Neural cell (in vitro differentiated cells): ENCODE results near the gene ING4. TPM values are rescaled to one million over a fixed set of nuclear protein-coding genes. Genes with fewer than 3 reads are reported as not detected.

ENCODE experiments used
- H2AFZ ChIP-seq: fragments of 200-600, 300-800 bp; sonication (generic), shearing (Covaris generic); 2 replicates; pipeline ENCODE4 v1.6.0; 2014; ENCODE audit warnings: low read depth, mild to moderate bottlenecking, antibody characterized with exemption, low read length, moderate library complexity
- H3F3A ChIP-seq: fragments of 200-600 bp; shearing (Covaris generic); 2 replicates; pipeline ENCODE4 v1.6.1; 2016; ENCODE audit warnings: mild to moderate bottlenecking, moderate library complexity, mixed read lengths, antibody characterized with exemption, low read length; ENCODE audit not compliant: insufficient read depth, poor library complexity, severe bottlenecking
- H3K27ac ChIP-seq: fragments of 200-600, 300-800 bp; sonication (generic), shearing (Covaris generic); 2 replicates; pipeline ENCODE4 v1.5.1; 2014; ENCODE audit warnings: mild to moderate bottlenecking, low read length, moderate library complexity
- H3K27me3 ChIP-seq: fragments of 300-800, 200-600 bp; sonication (generic), shearing (Covaris generic); 2 replicates; pipeline ENCODE4 v1.6.0; 2014; ENCODE audit warnings: mild to moderate bottlenecking, low read depth, low read length, moderate library complexity; ENCODE audit not compliant: insufficient read depth
- H3K36me3 ChIP-seq: fragments of 300-800, 200-600 bp; sonication (generic), shearing (Covaris generic); 2 replicates; pipeline ENCODE4 v1.5.1; 2014; ENCODE audit warnings: mild to moderate bottlenecking, antibody characterized with exemption, low read length, moderate library complexity; ENCODE audit not compliant: insufficient read depth
- H3K4me2 ChIP-seq: fragments of 300-800, 200-600 bp; sonication (generic), shearing (Covaris generic); 2 replicates; pipeline ENCODE4 v1.6.0; 2014; ENCODE audit warnings: mild to moderate bottlenecking, low read length
- H3K4me3 ChIP-seq: fragments of 300-800, 200-600 bp; sonication (generic), shearing (Covaris generic); 2 replicates; pipeline ENCODE4 v1.5.1; 2014; ENCODE audit warnings: mild to moderate bottlenecking, low read length, moderate library complexity
- H3K79me2 ChIP-seq: fragments of 200-600 bp; shearing (Covaris generic); replicated peaks from 2 replicates; pipeline ENCODE4 v1.6.0; 2014; ENCODE audit warnings: mild to moderate bottlenecking, low read length, moderate library complexity; ENCODE audit not compliant: insufficient read depth
- H3K9ac ChIP-seq: fragments of 300-800, 200-600 bp; sonication (generic), shearing (Covaris generic); 2 replicates; pipeline ENCODE4 v1.6.1; 2016; ENCODE audit warnings: mild to moderate bottlenecking, low read length, mixed read lengths
- H3K9me2 ChIP-seq: fragments of 200-600 bp; shearing (Covaris generic); 2 replicates; pipeline ENCODE4 v1.6.1; 2016; ENCODE audit warnings: mild to moderate bottlenecking, low read length, mixed read lengths; ENCODE audit not compliant: insufficient read depth
- H3K9me3 ChIP-seq: fragments of 200-600, 300-800 bp; sonication (generic), shearing (Covaris generic); 2 replicates; pipeline ENCODE4 v1.6.1; 2016; ENCODE audit warnings: mild to moderate bottlenecking, mixed run types, low read length, moderate library complexity, mixed read lengths
- H4K20me1 ChIP-seq: fragments of 200-600 bp; shearing (Covaris generic); 2 replicates; pipeline ENCODE4 v1.6.1; 2016; ENCODE audit warnings: mild to moderate bottlenecking, mixed run types; ENCODE audit not compliant: insufficient read depth
- CTCF ChIP-seq: fragments of 450-650 bp; IDR thresholded peaks from 2 replicates; pipeline ENCODE4 v1.5.1; 2014; ENCODE audit warnings: antibody characterized with exemption, mild to moderate bottlenecking, moderate library complexity; ENCODE audit not compliant: poor library complexity, severe bottlenecking
- EP300 ChIP-seq: fragments of 450-650 bp; conservative IDR thresholded peaks from 2 replicates; pipeline ENCODE4 v1.6.1; 2014; ENCODE audit warnings: antibody characterized with exemption, mild to moderate bottlenecking, moderate library complexity; ENCODE audit not compliant: poor library complexity, severe bottlenecking
- EZH2 ChIP-seq: fragments of 200-600, 300-800 bp; shearing (Covaris generic), sonication (generic); IDR thresholded peaks from 2 replicates; pipeline ENCODE4 v1.6.1; 2014; ENCODE audit warnings: antibody characterized with exemption, low read length, borderline replicate concordance, mild to moderate bottlenecking; ENCODE audit not compliant: insufficient read depth, poor library complexity, severe bottlenecking
- MXI1 ChIP-seq: fragments of 450-650 bp; conservative IDR thresholded peaks from 2 replicates; pipeline ENCODE4 v1.6.1; 2014; ENCODE audit warnings: antibody characterized with exemption, mild to moderate bottlenecking; ENCODE audit not compliant: poor library complexity, severe bottlenecking
- POLR2AphosphoS5 ChIP-seq: IDR thresholded peaks from 2 replicates; pipeline ENCODE4 v1.6.1; 2012
- RAD21 ChIP-seq: fragments of 450-650 bp; conservative IDR thresholded peaks from 2 replicates; pipeline ENCODE4 v1.6.1; 2014; ENCODE audit warnings: antibody characterized with exemption, mild to moderate bottlenecking, moderate library complexity
- REST ChIP-seq: IDR thresholded peaks from 2 replicates; pipeline ENCODE4 v1.6.1; 2012; ENCODE audit warnings: borderline replicate concordance
- SMC3 ChIP-seq: fragments of 450-650 bp; conservative IDR thresholded peaks from 2 replicates; pipeline ENCODE4 v1.6.1; 2014; ENCODE audit warnings: antibody characterized with exemption, mild to moderate bottlenecking, moderate library complexity; ENCODE audit not compliant: poor library complexity
- TAF1 ChIP-seq: IDR thresholded peaks from 2 replicates; pipeline ENCODE4 v1.6.1; 2012; ENCODE audit warnings: low read depth
- polyA plus RNA-seq: library from polyadenylated mRNA; depleted of rRNA; stranded (reverse); fragments of >200 nt; gene quantifications from 2 replicates; pipeline ENCODE4 v1.2.3, GENCODE V29; 2014

ING4 gene
- polyA plus RNA-seq, 1 donor from 2014 or later, result 540 TPM

GRCh38 chr12:6694701-6695100 lies 31.8 kb upstream of the ING4 start:
- TF ChIP-seq SMC3, result no peak
- no peak for TF ChIP-seq CTCF
- TF ChIP-seq EZH2, result no peak
- no peak for TF ChIP-seq REST
- TF ChIP-seq EP300, result no peak
- no peak for TF ChIP-seq MXI1
- no peak for TF ChIP-seq RAD21
- no peaks in the 10 kb centered on the region for H3K9me3 ChIP-seq
- H4K20me1 ChIP-seq, result no peaks in the 10 kb centered on the region
- H3K9me2 ChIP-seq, result no peaks in the 10 kb centered on the region
- H3K36me3 ChIP-seq, result no peaks in the 10 kb centered on the region
- peaks cover 7% of the 10 kb centered on the region for H3K79me2 ChIP-seq
- H3K4me3 ChIP-seq, result no peak overlapping the region
- H3F3A ChIP-seq, result no peaks in the 10 kb centered on the region
- H2AFZ ChIP-seq, result no peak overlapping the region
- H3K4me2 ChIP-seq, result no peak overlapping the region
- no peak overlapping the region for H3K9ac ChIP-seq
- no peak overlapping the region for H3K27ac ChIP-seq
- H3K27me3 ChIP-seq, result no peaks in the 10 kb centered on the region

GRCh38 chr12:6693832-6694355 lies 31.0 kb upstream of the ING4 start:
- Histone ChIP-seq H3K79me2 (peaks cover 9% of the 10 kb centered on the region), H4K20me1 (no peaks in the 10 kb centered on the region)

More at GRCh38 chr12:6693832-6694355, 31.0 kb upstream of the ING4 start:
- Histone ChIP-seq H3K36me3 (no peaks in the 10 kb centered on the region), H3K9me2 (no peaks in the 10 kb centered on the region), H3K4me3 (no peak overlapping the region), H2AFZ (no peak overlapping the region), H3K27me3 (no peaks in the 10 kb centered on the region), H3K9me3 (no peaks in the 10 kb centered on the region), H3K9ac (no peak overlapping the region), H3K4me2 (no peak overlapping the region), H3K27ac (no peak overlapping the region), H3F3A (no peaks in the 10 kb centered on the region)
- TF ChIP-seq SMC3, result no peak
- no peak for TF ChIP-seq CTCF
- no peak for TF ChIP-seq POLR2AphosphoS5
- TF ChIP-seq RAD21, result no peak
- TF ChIP-seq EP300, result no peak
- TF ChIP-seq EZH2, result no peak
- TF ChIP-seq REST, result no peak
- no peak for TF ChIP-seq MXI1
- no peak for TF ChIP-seq TAF1
